Hepatocyte (in vitro differentiated cells): ENCODE measurements around the gene ALDOC.

Source experiments
- CTCF ChIP-seq: fragments of 200-600 bp; sonication (generic); IDR thresholded peaks from 2 replicates; pipeline ENCODE4 v1.5.1; 2016; ENCODE audit warnings: antibody characterized with exemption, mild to moderate bottlenecking; ENCODE audit not compliant: poor library complexity
- EZH2 ChIP-seq: fragments of 200-600 bp; sonication (generic); IDR thresholded peaks from 2 replicates; pipeline ENCODE4 v1.6.1; 2016; ENCODE audit warnings: antibody characterized with exemption, mild to moderate bottlenecking, borderline replicate concordance

- no peak for TF ChIP-seq EZH2
- TF ChIP-seq CTCF: no peak
Observed at GRCh38 chr17:28551421-28552175, 25.1 kb downstream of the ALDOC start.
